Left lobe of liver (tissue), 2 donors: ENCODE results near the gene PHF23. TPM values are rescaled to one million over a fixed set of nuclear protein-coding genes. Genes with fewer than 3 reads are reported as not detected.

ENCODE experiments used
- ATAC-seq: fragments of 200-7000 bp; cut with Tn5 transposase; one replicate; pipeline ENCODE4 v1.9.1; 2020; ENCODE audit warnings: mild to moderate bottlenecking, moderate library complexity
- DNase-seq: peaks from one replicate; pipeline ENCODE4 v3.0.0-alpha.2; 2020; ENCODE audit warnings: low spot score
- total RNA-seq: library from RNA; stranded (reverse); gene quantifications from one replicate; pipeline ENCODE4 v1.2.1, GENCODE V29; 2021
- donor health status: DM: no; HTN: no; CAD: no; lungs with moderate emphysema.
- donor health status: DM: no; HTN: yes; CAD: no.

The PHF23 gene
- total RNA-seq, 1 donor from 2014 or later: 16.5 TPM

GRCh38 chr17:7207120-7208001 is 31.9 kb downstream of the PHF23 start:
- ATAC-seq (no peak), DNase-seq (no peak)

- no peak for ATAC-seq
- no peak for DNase-seq
These were observed 33.7 kb downstream of the PHF23 start for GRCh38 chr17:7205561-7205960.

GRCh38 chr17:7204828-7205461 is 34.3 kb downstream of the PHF23 start:
- ATAC-seq: peak; percentile 78

GRCh38 chr17:7204336-7204735 is 34.9 kb downstream of the PHF23 start:
- no peak for ATAC-seq
- DNase-seq: no peak

More at GRCh38 chr17:7204828-7205461, 34.3 kb downstream of the PHF23 start:
- no peak for DNase-seq

GRCh38 chr17:7203391-7203790 is 35.9 kb downstream of the PHF23 start:
- DNase-seq (no peak), ATAC-seq (no peak)

GRCh38 chr17:7196651-7197401 is 42.4 kb downstream of the PHF23 start:
- DNase-seq (no peak), ATAC-seq (no peak)

- no peak for DNase-seq
These were observed 43.3 kb downstream of the PHF23 start for GRCh38 chr17:7195971-7196370.

GRCh38 chr17:7192271-7192937 is 46.9 kb downstream of the PHF23 start:
- ATAC-seq (no peak), DNase-seq (no peak)

More at GRCh38 chr17:7195971-7196370, 43.3 kb downstream of the PHF23 start:
- no peak for ATAC-seq

- ATAC-seq: peak; percentile 92
- DNase-seq: peak; percentile 63
These were observed 47.5 kb downstream of the PHF23 start for GRCh38 chr17:7191571-7192270.

- ATAC-seq (no peak), DNase-seq (no peak)
These were observed 48.2 kb downstream of the PHF23 start for GRCh38 chr17:7191069-7191468.

- DNase-seq (no peak), ATAC-seq (no peak)
These were observed 48.9 kb downstream of the PHF23 start for GRCh38 chr17:7190276-7190917.

- DNase-seq (no peak), ATAC-seq (peak; percentile 79)
These were observed 53.0 kb downstream of the PHF23 start for GRCh38 chr17:7186241-7186640.

Other genes with a start within 250 kb of the PHF23 start
- not detected for gene ALOX12, start 243.4 kb downstream of the PHF23 start, total RNA-seq
- gene RNASEK, start 226.8 kb downstream of the PHF23 start, total RNA-seq: 83.9 TPM
- gene BCL6B, start 216.4 kb downstream of the PHF23 start, total RNA-seq: 1.7 TPM
- gene SLC16A13, start 203.4 kb downstream of the PHF23 start, total RNA-seq: 39.9 TPM
- gene SLC16A11, start 195.4 kb downstream of the PHF23 start, total RNA-seq: 2.5 TPM
- 1.1 TPM for gene CLEC10A, start 159.2 kb downstream of the PHF23 start, total RNA-seq
- gene ASGR2, start 124.6 kb downstream of the PHF23 start, total RNA-seq: 442 TPM
- 526 TPM for gene ASGR1, start 60.1 kb downstream of the PHF23 start, total RNA-seq
- 5.5 TPM for gene DLG4, start 19.6 kb downstream of the PHF23 start, total RNA-seq
- 1,044 TPM for gene ACADVL, start 19.5 kb downstream of the PHF23 start, total RNA-seq
- gene DVL2, start 4.9 kb downstream of the PHF23 start, total RNA-seq: 10.0 TPM
- 235 TPM for gene GABARAP, start 3.0 kb upstream of the PHF23 start, total RNA-seq
- gene CTDNEP1, start 12.3 kb upstream of the PHF23 start, total RNA-seq: 35.1 TPM
- 27.5 TPM for gene ELP5, start 12.8 kb upstream of the PHF23 start, total RNA-seq
- 20.5 TPM for gene CLDN7, start 23.0 kb upstream of the PHF23 start, total RNA-seq
- gene SLC2A4, start 42.3 kb upstream of the PHF23 start, total RNA-seq: 0.48 TPM
- gene YBX2, start 55.2 kb upstream of the PHF23 start, total RNA-seq: 0.81 TPM
- gene EIF5A, start 68.2 kb upstream of the PHF23 start, total RNA-seq: 242 TPM
- gene GPS2, start 75.9 kb upstream of the PHF23 start, total RNA-seq: 21.2 TPM
- gene NEURL4, start 89.9 kb upstream of the PHF23 start, total RNA-seq: 17.0 TPM
- 3.4 TPM for gene ACAP1, start 97.1 kb upstream of the PHF23 start, total RNA-seq
- 2.6 TPM for gene KCTD11, start 112.7 kb upstream of the PHF23 start, total RNA-seq
- gene TMEM95, start 115.7 kb upstream of the PHF23 start, total RNA-seq: not detected
- gene TNK1, start 141.6 kb upstream of the PHF23 start, total RNA-seq: 5.2 TPM
- 7.0 TPM for gene PLSCR3, start 155.1 kb upstream of the PHF23 start, total RNA-seq
- 80.1 TPM for gene TMEM256, start 164.6 kb upstream of the PHF23 start, total RNA-seq
- 3.9 TPM for gene NLGN2, start 168.4 kb upstream of the PHF23 start, total RNA-seq
- gene SPEM1, start 180.9 kb upstream of the PHF23 start, total RNA-seq: not detected
- gene SPEM2, start 186.2 kb upstream of the PHF23 start, total RNA-seq: not detected
- gene SPEM3, start 189.4 kb upstream of the PHF23 start, total RNA-seq: not detected
- 4.0 TPM for gene TMEM102, start 196.0 kb upstream of the PHF23 start, total RNA-seq
- gene FGF11, start 200.1 kb upstream of the PHF23 start, total RNA-seq: 0.86 TPM
- 10.9 TPM for gene CHRNB1, start 205.6 kb upstream of the PHF23 start, total RNA-seq
- 7.9 TPM for gene ZBTB4, start 240.2 kb upstream of the PHF23 start, total RNA-seq
- gene SLC35G6, start 242.0 kb upstream of the PHF23 start, total RNA-seq: not detected
- 55.9 TPM for gene POLR2A, start 244.9 kb upstream of the PHF23 start, total RNA-seq